Measurements from ENCODE around the gene SUPT5H.

GRCh38 chr19:39469567-39469966 lies 24.2 kb downstream of the SUPT5H start:
- TF ChIP-seq CTCF (IDR thresholded peaks at IDR 0.05; ENCODE audit: low read depth, low read length) (no peak), POLR2A (IDR thresholded peaks at IDR 0.05; ENCODE audit: extremely low read depth, insufficient read length) (no peak)
